ENCODE results near the gene CFAP221.

Gene CFAP221

DNA sequence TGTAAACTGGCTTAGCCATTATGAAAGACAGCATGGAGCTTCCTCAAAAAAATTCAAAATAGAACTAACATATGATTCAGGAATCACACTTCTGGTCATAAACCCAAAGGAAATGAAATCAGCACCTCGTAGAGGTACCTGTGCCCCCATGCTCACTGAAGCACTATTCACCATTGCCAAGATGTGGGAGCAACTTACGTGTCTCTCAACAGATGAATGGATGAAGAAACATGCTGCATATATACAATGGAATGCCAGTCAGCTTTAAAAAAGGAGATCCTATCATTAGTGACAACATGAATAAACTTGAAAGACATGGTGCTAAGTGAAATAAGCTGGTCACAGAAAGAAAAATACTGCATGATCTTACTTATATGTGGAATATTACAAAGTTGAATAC, 28.1 kb upstream of the CFAP221 start:
- TF ChIP-seq, protein P1, sequence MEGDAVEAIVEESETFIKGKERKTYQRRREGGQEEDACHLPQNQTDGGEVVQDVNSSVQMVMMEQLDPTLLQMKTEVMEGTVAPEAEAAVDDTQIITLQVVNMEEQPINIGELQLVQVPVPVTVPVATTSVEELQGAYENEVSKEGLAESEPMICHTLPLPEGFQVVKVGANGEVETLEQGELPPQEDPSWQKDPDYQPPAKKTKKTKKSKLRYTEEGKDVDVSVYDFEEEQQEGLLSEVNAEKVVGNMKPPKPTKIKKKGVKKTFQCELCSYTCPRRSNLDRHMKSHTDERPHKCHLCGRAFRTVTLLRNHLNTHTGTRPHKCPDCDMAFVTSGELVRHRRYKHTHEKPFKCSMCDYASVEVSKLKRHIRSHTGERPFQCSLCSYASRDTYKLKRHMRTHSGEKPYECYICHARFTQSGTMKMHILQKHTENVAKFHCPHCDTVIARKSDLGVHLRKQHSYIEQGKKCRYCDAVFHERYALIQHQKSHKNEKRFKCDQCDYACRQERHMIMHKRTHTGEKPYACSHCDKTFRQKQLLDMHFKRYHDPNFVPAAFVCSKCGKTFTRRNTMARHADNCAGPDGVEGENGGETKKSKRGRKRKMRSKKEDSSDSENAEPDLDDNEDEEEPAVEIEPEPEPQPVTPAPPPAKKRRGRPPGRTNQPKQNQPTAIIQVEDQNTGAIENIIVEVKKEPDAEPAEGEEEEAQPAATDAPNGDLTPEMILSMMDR (IDR thresholded peaks at IDR 0.05) = no peak

- TF ChIP-seq, protein P1 (IDR thresholded peaks at IDR 0.05) = peak; percentile 65
Observed at GRCh38 chr2:119517433-119517832, 26.8 kb upstream of the CFAP221 start.

DNA sequence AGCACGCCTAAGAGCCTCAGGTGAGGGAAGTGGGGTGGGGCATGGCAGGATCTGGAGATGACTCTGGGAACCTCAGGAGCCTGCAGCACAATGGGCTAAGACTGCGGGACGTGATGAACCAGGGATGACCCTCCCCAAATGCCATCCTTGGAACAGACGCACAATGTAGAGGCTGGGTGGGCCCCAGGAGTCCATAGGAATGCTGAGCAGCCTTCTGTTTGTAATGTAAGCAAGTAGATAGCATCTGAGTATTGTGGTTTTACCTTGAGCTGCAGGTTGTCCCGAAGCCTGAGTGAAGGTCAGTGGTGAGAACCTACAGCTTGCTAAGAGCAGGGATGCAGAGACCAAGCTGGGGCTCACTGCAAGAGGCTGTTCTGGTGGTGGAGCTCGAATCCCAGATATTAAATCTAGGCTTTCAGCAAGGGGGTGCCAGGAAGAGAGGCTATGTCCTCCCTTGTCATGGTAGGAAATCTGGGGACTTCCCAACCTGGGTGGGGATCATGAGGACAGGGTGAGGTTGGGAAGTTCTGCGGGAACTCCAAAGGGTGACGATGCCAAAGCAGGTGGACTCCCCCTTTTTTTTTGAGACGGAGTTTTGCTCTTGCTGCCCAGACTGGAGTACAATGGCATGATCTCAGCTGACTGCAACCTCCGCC, 25.7 kb upstream of the CFAP221 start:
- TF ChIP-seq, protein P1 (IDR thresholded peaks at IDR 0.05) = no peak

- TF ChIP-seq, protein P1 (IDR thresholded peaks at IDR 0.05) = no peak
Observed at GRCh38 chr2:119519057-119519408, 25.2 kb upstream of the CFAP221 start.

DNA sequence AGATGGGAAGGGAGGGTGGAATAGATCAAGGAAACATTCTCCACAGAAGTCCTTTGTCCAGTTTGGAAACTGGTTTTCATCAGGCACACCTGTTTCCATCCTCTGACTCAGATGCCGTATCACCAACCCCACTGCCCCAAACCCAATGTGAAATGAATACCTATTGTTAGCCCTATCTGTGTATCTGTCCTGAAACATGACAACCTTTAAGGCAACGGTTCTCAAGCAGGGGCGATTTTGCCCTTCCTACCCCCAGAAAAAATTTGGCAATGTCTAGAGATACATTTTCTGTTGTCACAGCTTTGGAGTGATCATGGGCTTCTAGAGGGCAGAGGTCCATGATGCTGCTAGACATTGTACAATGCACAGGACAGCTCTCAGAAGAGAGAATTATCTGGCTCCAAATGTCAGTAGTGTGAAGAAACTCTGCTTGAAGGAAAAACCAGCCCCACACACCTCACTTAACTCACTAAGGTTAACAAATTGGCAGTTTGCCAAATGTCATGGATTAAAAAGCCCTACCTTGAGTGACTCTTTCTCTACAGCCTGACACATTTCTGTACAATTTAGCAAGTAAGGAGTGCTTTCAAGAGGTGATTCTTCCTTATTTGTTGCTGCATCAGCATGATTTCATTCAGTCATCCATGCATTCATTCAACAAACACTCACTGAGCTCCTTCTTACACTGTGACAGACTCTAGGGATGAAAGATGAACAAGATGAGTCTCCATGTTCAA, 23.4 kb upstream of the CFAP221 start:
- TF ChIP-seq, protein P1 (IDR thresholded peaks at IDR 0.05) = no peak

- TF ChIP-seq, protein P1 (IDR thresholded peaks at IDR 0.05) = no peak
Observed at GRCh38 chr2:119521433-119522050, 22.7 kb upstream of the CFAP221 start.

DNA sequence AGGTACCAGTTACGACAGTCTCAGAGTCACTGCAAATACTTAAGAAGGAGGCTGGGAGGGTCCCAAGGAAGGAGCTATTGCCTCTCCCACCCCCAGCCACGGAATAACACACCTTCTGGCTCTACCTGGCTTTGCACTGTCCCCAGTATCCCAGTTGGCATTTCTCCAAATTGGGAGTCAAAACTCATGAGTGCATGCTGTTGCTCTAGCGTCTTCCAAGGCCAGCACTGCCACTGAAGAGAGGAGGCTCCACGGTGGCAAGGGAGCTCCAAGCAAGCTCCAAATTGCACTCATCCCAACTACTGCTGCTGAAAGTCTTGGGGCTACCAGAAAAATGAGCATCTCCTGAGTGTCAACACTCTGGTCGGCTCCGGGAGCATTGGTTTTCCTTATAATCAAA, 21.6 kb upstream of the CFAP221 start:
- TF ChIP-seq, protein P1 (IDR thresholded peaks at IDR 0.05) = no peak
